ENCODE data around the gene PSD4. TPM values are rescaled to one million over a fixed set of nuclear protein-coding genes. Genes with fewer than 3 reads are reported as not detected.
A peak's percentile ranks its signal among the peaks of the same experiment; 100 is the strongest.

The PSD4 gene
- total RNA-seq, 1 donor from 2014 or later, result 27.1 TPM

GRCh38 chr2:113217455-113218282, 43.9 kb downstream of the PSD4 start:
- Mint-ChIP-seq H3K4me1 (ENCODE audit: low read depth) (peaks cover 11% of the 10 kb centered on the region), H3K27ac (peak overlapping the region; percentile 86), H3K4me3 (ENCODE audit: low read depth) (no peak overlapping the region), H3K9me3 (ENCODE audit: low read depth) (no peaks in the 10 kb centered on the region), H3K36me3 (ENCODE audit: insufficient read depth) (no peaks in the 10 kb centered on the region), H3K27me3 (peaks cover 12% of the 10 kb centered on the region)
- TF ChIP-seq CTCF (IDR thresholded peaks at IDR 0.05; ENCODE audit: unreplicated experiment), result no peak
- no peak for DNase-seq (ENCODE audit: low spot score, unreplicated experiment)

- DNase-seq (ENCODE audit: low spot score, unreplicated experiment), result no peak
- H3K4me3 Mint-ChIP-seq (ENCODE audit: low read depth), result no peak overlapping the region
- peaks cover 11% of the 10 kb centered on the region for H3K4me1 Mint-ChIP-seq (ENCODE audit: low read depth)
Measured at GRCh38 chr2:113218283-113219091, 44.7 kb downstream of the PSD4 start.

GRCh38 chr2:113219092-113219441, 45.3 kb downstream of the PSD4 start:
- H3K36me3 Mint-ChIP-seq (ENCODE audit: insufficient read depth), result no peaks in the 10 kb centered on the region
- H3K4me3 Mint-ChIP-seq (ENCODE audit: low read depth), result no peak overlapping the region
- no peaks in the 10 kb centered on the region for H3K9me3 Mint-ChIP-seq (ENCODE audit: low read depth)
- H3K27ac Mint-ChIP-seq, result no peak overlapping the region
- peaks cover 8% of the 10 kb centered on the region for H3K27me3 Mint-ChIP-seq
- no peak for TF ChIP-seq CTCF (IDR thresholded peaks at IDR 0.05; ENCODE audit: unreplicated experiment)
- peaks cover 11% of the 10 kb centered on the region for H3K4me1 Mint-ChIP-seq (ENCODE audit: low read depth)
- no peak for DNase-seq (ENCODE audit: low spot score, unreplicated experiment)

More at GRCh38 chr2:113218283-113219091, 44.7 kb downstream of the PSD4 start:
- Mint-ChIP-seq H3K27me3 (peaks cover 9% of the 10 kb centered on the region), H3K9me3 (ENCODE audit: low read depth) (no peaks in the 10 kb centered on the region), H3K27ac (no peak overlapping the region), H3K36me3 (ENCODE audit: insufficient read depth) (no peaks in the 10 kb centered on the region)
- TF ChIP-seq CTCF (IDR thresholded peaks at IDR 0.05; ENCODE audit: unreplicated experiment), result no peak

DNA sequence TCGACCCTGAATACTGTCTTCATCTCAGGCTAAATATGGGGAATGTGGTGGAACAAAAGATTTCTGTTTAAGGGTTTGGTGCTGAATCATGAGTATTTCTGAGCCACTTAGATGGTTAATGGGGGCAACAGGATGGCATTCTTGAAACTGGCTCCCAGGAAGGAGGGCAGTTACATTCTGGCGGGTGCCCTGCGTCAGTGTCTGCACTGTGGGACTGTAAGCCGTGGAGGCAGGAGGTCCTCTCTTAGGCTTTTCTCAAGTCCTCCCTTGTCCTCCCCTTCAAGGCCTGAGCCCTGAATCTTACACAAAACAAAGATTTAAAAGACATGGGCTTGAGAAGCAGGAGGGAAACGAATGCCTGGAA, 45.7 kb downstream of the PSD4 start:
- Mint-ChIP-seq H3K9me3 (ENCODE audit: low read depth) (no peaks in the 10 kb centered on the region), H3K27me3 (peaks cover 8% of the 10 kb centered on the region), H3K36me3 (ENCODE audit: insufficient read depth) (no peaks in the 10 kb centered on the region), H3K27ac (no peak overlapping the region), H3K4me3 (ENCODE audit: low read depth) (no peak overlapping the region), H3K4me1 (ENCODE audit: low read depth) (peaks cover 11% of the 10 kb centered on the region)
- TF ChIP-seq CTCF (IDR thresholded peaks at IDR 0.05; ENCODE audit: unreplicated experiment), result no peak
- DNase-seq (ENCODE audit: low spot score, unreplicated experiment), result no peak

GRCh38 chr2:113219889-113220641, 46.3 kb downstream of the PSD4 start:
- H3K4me3 Mint-ChIP-seq (ENCODE audit: low read depth), result no peak overlapping the region
- no peaks in the 10 kb centered on the region for H3K9me3 Mint-ChIP-seq (ENCODE audit: low read depth)
- peaks cover 11% of the 10 kb centered on the region for H3K4me1 Mint-ChIP-seq (ENCODE audit: low read depth)
- H3K36me3 Mint-ChIP-seq (ENCODE audit: insufficient read depth), result no peaks in the 10 kb centered on the region
- peaks cover 8% of the 10 kb centered on the region for H3K27me3 Mint-ChIP-seq
- TF ChIP-seq CTCF (IDR thresholded peaks at IDR 0.05; ENCODE audit: unreplicated experiment), result no peak
- DNase-seq (ENCODE audit: low spot score, unreplicated experiment), result no peak
- no peak overlapping the region for H3K27ac Mint-ChIP-seq
